ENCODE results near the gene ICA1L.
A peak's percentile ranks its signal among the peaks of the same experiment; 100 is the strongest.

Gene ICA1L

GRCh38 chr2:202797944-202798343 lies 73.6 kb downstream of the ICA1L start:
- no peak for DNase-seq (ENCODE audit: low spot score)
- no peak for TF ChIP-seq CTCF (IDR thresholded peaks at IDR 0.05; ENCODE audit: extremely low read depth, missing control alignments)

- TF ChIP-seq CTCF (IDR thresholded peaks at IDR 0.05; ENCODE audit: extremely low read depth, missing control alignments) = no peak
- no peak for DNase-seq (ENCODE audit: low spot score)
These were observed 80.9 kb downstream of the ICA1L start for GRCh38 chr2:202790676-202791075.

GRCh38 chr2:202786842-202787241 lies 84.7 kb downstream of the ICA1L start:
- TF ChIP-seq CTCF (IDR thresholded peaks at IDR 0.05; ENCODE audit: extremely low read depth, missing control alignments) = no peak
- DNase-seq (ENCODE audit: low spot score) = no peak

- DNase-seq (ENCODE audit: low spot score) = no peak
- no peak for TF ChIP-seq CTCF (IDR thresholded peaks at IDR 0.05; ENCODE audit: extremely low read depth, missing control alignments)
These were observed 88.5 kb downstream of the ICA1L start for GRCh38 chr2:202782940-202783558.

GRCh38 chr2:202780514-202781021 lies 91.0 kb downstream of the ICA1L start:
- DNase-seq (ENCODE audit: low spot score) = peak; percentile 60
- no peak for TF ChIP-seq CTCF (IDR thresholded peaks at IDR 0.05; ENCODE audit: extremely low read depth, missing control alignments)

GRCh38 chr2:202778217-202778616 lies 93.3 kb downstream of the ICA1L start:
- no peak for DNase-seq (ENCODE audit: low spot score)
- TF ChIP-seq CTCF (IDR thresholded peaks at IDR 0.05; ENCODE audit: extremely low read depth, missing control alignments) = no peak

GRCh38 chr2:202774104-202774503 lies 97.5 kb downstream of the ICA1L start:
- no peak for TF ChIP-seq CTCF (IDR thresholded peaks at IDR 0.05; ENCODE audit: extremely low read depth, missing control alignments)
- DNase-seq (ENCODE audit: low spot score) = no peak
